Keratinocyte (primary cell): Measurements from ENCODE around the gene ZBTB3. TPM values are rescaled to one million over a fixed set of nuclear protein-coding genes. Genes with fewer than 3 reads are reported as not detected.

Source experiments
- DNase-seq: peaks from one replicate; pipeline ENCODE4 v3.0.0-alpha.2; 2011; ENCODE audit warnings: low read depth, missing footprints, low spot score
- FAIRE-seq: peaks from 2 replicates; lab custom pipeline; 2011; peaks lifted over from hg19 to GRCh38; lab: Jason Lieb, UNC
- H2AFZ ChIP-seq: 2 replicates; pipeline ENCODE4 v1.6.0; 2012; ENCODE audit warnings: low read length, control low read depth, inconsistent platforms; ENCODE audit not compliant: control insufficient read depth
- H3K27ac ChIP-seq: 2 replicates; pipeline ENCODE4 v1.5.1; 2011; ENCODE audit warnings: low read length; ENCODE audit not compliant: control insufficient read depth, insufficient read depth
- H3K27me3 ChIP-seq: 3 replicates; pipeline ENCODE4 v1.6.0; 2011; ENCODE audit warnings: low read length; ENCODE audit not compliant: control insufficient read depth, insufficient read depth; ENCODE audit errors: extremely low read depth
- H3K36me3 ChIP-seq, 2 experiments: 2 replicates in 1 of 2; 3 replicates in 1 of 2; pipeline ENCODE4 v1.5.1; 2011; ENCODE audit warnings: low read length in 2 of 2, mild to moderate bottlenecking in 1 of 2; ENCODE audit not compliant: control insufficient read depth in 2 of 2, insufficient read depth in 2 of 2; ENCODE audit errors: extremely low read depth in 1 of 2
- H3K4me1 ChIP-seq: 3 replicates; pipeline ENCODE4 v1.5.1; 2011; ENCODE audit warnings: low read length; ENCODE audit not compliant: control insufficient read depth, insufficient read depth; ENCODE audit errors: extremely low read depth
- H3K4me2 ChIP-seq: 3 replicates; pipeline ENCODE4 v1.6.0; 2011; ENCODE audit warnings: low read depth, low read length; ENCODE audit not compliant: control insufficient read depth, insufficient read depth; ENCODE audit errors: extremely low read depth
- H3K4me3 ChIP-seq, 3 experiments: fragments of 200-600 bp in 1 of 3; sonication (generic) in 1 of 3; 2 replicates in 2 of 3; 3 replicates in 1 of 3; pipeline ENCODE4 v1.5.1; 2011 to 2016; ENCODE audit warnings: low read length in 3 of 3, mild to moderate bottlenecking in 3 of 3, control low read depth in 2 of 3, inconsistent platforms in 1 of 3, low read depth in 1 of 3, mixed read lengths in 1 of 3, mixed run types in 1 of 3, moderate library complexity in 1 of 3; ENCODE audit not compliant: control insufficient read depth in 2 of 3, insufficient read depth in 2 of 3; ENCODE audit errors: extremely low read depth in 1 of 3
- H3K79me2 ChIP-seq: 2 replicates; pipeline ENCODE4 v1.6.0; 2012; ENCODE audit warnings: low read length; ENCODE audit not compliant: control insufficient read depth, insufficient read depth
- H3K9ac ChIP-seq: 3 replicates; pipeline ENCODE4 v1.6.0; 2011; ENCODE audit warnings: low read length; ENCODE audit not compliant: control insufficient read depth, insufficient read depth; ENCODE audit errors: extremely low read depth
- H3K9me1 ChIP-seq: 3 replicates; pipeline ENCODE4 v1.6.0; 2011; ENCODE audit warnings: low read length; ENCODE audit not compliant: control insufficient read depth, insufficient read depth; ENCODE audit errors: extremely low read depth
- H3K9me3 ChIP-seq: 2 replicates; pipeline ENCODE4 v1.5.1; 2012; ENCODE audit warnings: low read depth, low read length; ENCODE audit not compliant: control insufficient read depth
- H4K20me1 ChIP-seq: 3 replicates; pipeline ENCODE4 v1.6.0; 2011; ENCODE audit warnings: low read length; ENCODE audit not compliant: control insufficient read depth, insufficient read depth; ENCODE audit errors: extremely low read depth
- EZH2 ChIP-seq: IDR thresholded peaks from one replicate; pipeline ENCODE4 v1.6.1; 2012; ENCODE audit warnings: inconsistent platforms, mild to moderate bottlenecking, low read length, moderate library complexity
- dilution Hi-C: fragments of 300-500 bp; cut with MboI; formaldehyde crosslinking; loops from one replicate; pipeline ENCODE4 v1.7.0; 2020; ENCODE audit warnings: low sequenced_read_pairs; ENCODE audit not compliant: extremely low pct_ligation_motif_present
- polyA plus RNA-seq, 5 experiments: library from polyadenylated mRNA; depleted of rRNA in 3 of 5; stranded (reverse) in 3 of 5; stranded (forward) in 1 of 5; unstranded in 1 of 5; fragments of >200 nt; gene quantifications; 1 replicate in 1 of 5; 2 replicates in 3 of 5; 3 replicates in 1 of 5; pipeline versions ENCODE4 v1.2.1 to v1.2.3, GENCODE V29; 2011 to 2012; ENCODE audit warnings: missing spikeins in 2 of 5, low read depth in 1 of 5, low replicate concordance in 1 of 5
- TF ChIP-seq, protein P1 (sequence below), 3 experiments: IDR thresholded peaks in 1 of 3; conservative IDR thresholded peaks in 1 of 3; optimal IDR thresholded peaks in 1 of 3; 2 replicates in 2 of 3; 3 replicates in 1 of 3; pipeline versions ENCODE3 to v1.5.1; 2011; ENCODE audit warnings: low read length in 3 of 3, mild to moderate bottlenecking in 3 of 3, moderate library complexity in 2 of 3, control low read depth in 1 of 3, inconsistent platforms in 1 of 3; ENCODE audit not compliant: insufficient read depth in 2 of 3; ENCODE audit errors: extremely low read depth in 1 of 3

Gene ZBTB3
- polyA plus RNA-seq, 1 donor (not counting 4 experiments of a cell fraction or from before 2014, with no cell fraction given) = 3.4 TPM

GRCh38 chr11:62713343-62713742, 40.6 kb downstream of the ZBTB3 start:
- H3K9ac ChIP-seq = no peak overlapping the region
- H3K9me3 ChIP-seq = no peaks in the 10 kb centered on the region
- H3K4me2 ChIP-seq = no peak overlapping the region
- H3K4me3 ChIP-seq = no peak overlapping the region
- DNase-seq = no peak
- H3K79me2 ChIP-seq = peaks cover 19% of the 10 kb centered on the region
- no peaks in the 10 kb centered on the region for H3K9me1 ChIP-seq
- FAIRE-seq = no peak
- dilution Hi-C loops = no loop called here
- no peak overlapping the region for H3K27ac ChIP-seq
- peaks cover 17% of the 10 kb centered on the region for H3K4me1 ChIP-seq
- H2AFZ ChIP-seq = no peak overlapping the region
- TF ChIP-seq, protein P1, sequence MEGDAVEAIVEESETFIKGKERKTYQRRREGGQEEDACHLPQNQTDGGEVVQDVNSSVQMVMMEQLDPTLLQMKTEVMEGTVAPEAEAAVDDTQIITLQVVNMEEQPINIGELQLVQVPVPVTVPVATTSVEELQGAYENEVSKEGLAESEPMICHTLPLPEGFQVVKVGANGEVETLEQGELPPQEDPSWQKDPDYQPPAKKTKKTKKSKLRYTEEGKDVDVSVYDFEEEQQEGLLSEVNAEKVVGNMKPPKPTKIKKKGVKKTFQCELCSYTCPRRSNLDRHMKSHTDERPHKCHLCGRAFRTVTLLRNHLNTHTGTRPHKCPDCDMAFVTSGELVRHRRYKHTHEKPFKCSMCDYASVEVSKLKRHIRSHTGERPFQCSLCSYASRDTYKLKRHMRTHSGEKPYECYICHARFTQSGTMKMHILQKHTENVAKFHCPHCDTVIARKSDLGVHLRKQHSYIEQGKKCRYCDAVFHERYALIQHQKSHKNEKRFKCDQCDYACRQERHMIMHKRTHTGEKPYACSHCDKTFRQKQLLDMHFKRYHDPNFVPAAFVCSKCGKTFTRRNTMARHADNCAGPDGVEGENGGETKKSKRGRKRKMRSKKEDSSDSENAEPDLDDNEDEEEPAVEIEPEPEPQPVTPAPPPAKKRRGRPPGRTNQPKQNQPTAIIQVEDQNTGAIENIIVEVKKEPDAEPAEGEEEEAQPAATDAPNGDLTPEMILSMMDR (optimal IDR thresholded peaks at IDR 0.05 in 1 of 3, IDR thresholded peaks at IDR 0.05 in 1 of 3, conservative IDR thresholded peaks at IDR 0.05 in 1 of 3; ENCODE audit: extremely low read depth in 1 of 3, insufficient read depth in 2 of 3, low read length in 3 of 3) = no peak
- no peak for TF ChIP-seq EZH2
- H4K20me1 ChIP-seq = no peaks in the 10 kb centered on the region
- H3K27me3 ChIP-seq = no peaks in the 10 kb centered on the region
- peaks cover 26 to 34% of the 10 kb centered on the region in 2 experiments for H3K36me3 ChIP-seq

- Histone ChIP-seq H3K4me2 (no peak overlapping the region), H3K79me2 (peaks cover 19% of the 10 kb centered on the region), H3K36me3 (peaks cover 24 to 34% of the 10 kb centered on the region in 2 experiments), H3K27me3 (no peaks in the 10 kb centered on the region), H3K27ac (no peak overlapping the region), H3K4me3 (no peak overlapping the region), H2AFZ (no peak overlapping the region), H4K20me1 (no peaks in the 10 kb centered on the region), H3K4me1 (peaks cover 19% of the 10 kb centered on the region), H3K9me1 (no peaks in the 10 kb centered on the region), H3K9me3 (no peaks in the 10 kb centered on the region), H3K9ac (no peak overlapping the region)
- DNase-seq (no peak), FAIRE-seq (no peak)
- no peak for TF ChIP-seq EZH2
- TF ChIP-seq, protein P1 (optimal IDR thresholded peaks at IDR 0.05 in 1 of 3, IDR thresholded peaks at IDR 0.05 in 1 of 3, conservative IDR thresholded peaks at IDR 0.05 in 1 of 3; ENCODE audit: extremely low read depth in 1 of 3, insufficient read depth in 2 of 3, low read length in 3 of 3) = no peak
- dilution Hi-C loops = no loop called here
Observed at GRCh38 chr11:62712861-62713260, 41.1 kb downstream of the ZBTB3 start.
